Astrocyte of the hippocampus (primary cell): Measurements from ENCODE around the gene TSNAXIP1.

ENCODE experiments used
- DNase-seq: peaks from one replicate; pipeline ENCODE4 v3.0.0; 2011; ENCODE audit warnings: low read depth, low spot score

Gene TSNAXIP1

DNA sequence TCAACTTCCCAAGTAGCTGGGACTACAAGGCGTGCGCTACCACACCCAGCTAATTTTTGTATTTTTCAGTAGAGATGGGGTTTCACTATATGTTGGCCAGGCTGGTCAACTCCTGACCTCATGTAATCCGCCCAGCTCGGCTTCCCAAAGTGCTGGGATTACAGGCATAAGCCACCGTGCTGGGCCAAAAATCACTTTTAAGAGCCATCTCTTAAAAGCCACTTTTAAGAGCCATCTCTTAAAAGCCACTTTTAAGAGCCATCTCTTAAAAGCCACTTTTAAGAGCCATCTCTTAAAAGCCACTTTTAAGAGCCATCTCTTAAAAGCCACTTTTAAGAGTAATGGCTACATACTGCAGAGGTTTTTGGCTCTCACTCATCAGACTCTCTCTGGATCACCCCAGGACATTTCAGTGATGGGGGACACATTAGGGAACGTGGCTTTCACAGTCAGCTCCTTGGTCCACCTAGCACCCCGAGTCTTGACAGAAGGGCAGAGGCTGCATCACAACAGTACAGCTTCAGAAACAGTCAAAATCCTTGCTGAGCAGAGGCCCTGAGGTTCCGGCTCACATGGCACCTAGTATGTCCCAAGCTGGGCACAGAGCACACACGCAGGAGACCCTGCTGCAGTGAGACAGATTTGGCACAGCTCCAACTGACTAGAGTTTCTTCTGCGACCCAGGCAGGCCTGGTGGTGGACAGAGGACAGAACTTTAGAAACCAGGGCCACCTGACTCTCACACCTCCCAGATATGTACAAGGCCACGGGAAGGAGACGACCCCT lies 23.9 kb upstream of the TSNAXIP1 start:
- DNase-seq: no peak

DNA sequence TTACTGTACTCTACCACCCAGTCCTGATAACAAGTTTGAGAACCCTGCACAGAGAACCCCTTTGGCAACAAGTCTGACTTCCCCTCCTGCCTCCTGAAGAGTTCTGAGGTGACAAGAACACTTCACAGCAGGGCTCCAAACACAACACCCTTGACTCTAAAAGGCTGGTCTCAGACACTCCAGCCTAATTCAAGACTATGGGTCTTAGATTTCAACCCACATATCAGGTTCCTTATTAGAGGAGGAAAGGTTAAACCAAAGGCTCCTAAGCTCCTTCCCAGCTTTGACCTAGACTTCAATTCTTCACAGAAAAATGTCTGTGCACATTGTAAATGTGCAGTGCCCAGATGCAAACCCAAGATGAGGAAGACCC lies 23.4 kb upstream of the TSNAXIP1 start:
- DNase-seq: no peak

GRCh38 chr16:67786491-67786890 lies 20.2 kb upstream of the TSNAXIP1 start:
- DNase-seq: peak; percentile 13

GRCh38 chr16:67790071-67790470 lies 16.6 kb upstream of the TSNAXIP1 start:
- no peak for DNase-seq

DNA sequence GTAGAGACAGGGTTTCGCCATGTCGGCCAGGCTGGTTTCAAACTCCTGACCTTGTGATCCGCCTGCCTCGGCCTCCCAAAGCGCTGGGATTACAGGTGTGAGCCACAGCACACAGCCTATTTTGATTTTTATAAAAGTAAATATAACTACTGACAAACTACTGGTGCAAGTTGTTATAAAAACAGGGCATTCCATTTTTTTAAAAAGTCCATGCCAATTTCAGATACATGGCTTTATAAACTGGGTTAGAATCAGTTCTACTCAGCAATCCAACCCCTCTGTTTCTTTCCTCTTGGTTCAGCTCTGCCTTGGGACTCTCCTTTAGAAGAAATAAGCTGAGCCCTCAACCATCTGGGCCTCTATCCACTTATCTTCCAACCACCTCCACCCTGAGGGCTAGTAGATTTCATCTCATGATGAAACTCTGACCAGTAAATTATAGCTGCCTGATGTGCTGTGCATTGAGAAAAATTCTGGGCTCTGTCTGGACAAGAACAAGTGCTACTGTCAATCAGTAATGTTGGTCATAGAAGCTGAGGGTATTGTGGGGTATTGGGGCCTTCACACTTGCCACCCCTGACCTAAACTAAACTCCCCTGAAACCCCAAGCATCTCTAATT lies 10.5 kb upstream of the TSNAXIP1 start:
- DNase-seq: no peak

DNA sequence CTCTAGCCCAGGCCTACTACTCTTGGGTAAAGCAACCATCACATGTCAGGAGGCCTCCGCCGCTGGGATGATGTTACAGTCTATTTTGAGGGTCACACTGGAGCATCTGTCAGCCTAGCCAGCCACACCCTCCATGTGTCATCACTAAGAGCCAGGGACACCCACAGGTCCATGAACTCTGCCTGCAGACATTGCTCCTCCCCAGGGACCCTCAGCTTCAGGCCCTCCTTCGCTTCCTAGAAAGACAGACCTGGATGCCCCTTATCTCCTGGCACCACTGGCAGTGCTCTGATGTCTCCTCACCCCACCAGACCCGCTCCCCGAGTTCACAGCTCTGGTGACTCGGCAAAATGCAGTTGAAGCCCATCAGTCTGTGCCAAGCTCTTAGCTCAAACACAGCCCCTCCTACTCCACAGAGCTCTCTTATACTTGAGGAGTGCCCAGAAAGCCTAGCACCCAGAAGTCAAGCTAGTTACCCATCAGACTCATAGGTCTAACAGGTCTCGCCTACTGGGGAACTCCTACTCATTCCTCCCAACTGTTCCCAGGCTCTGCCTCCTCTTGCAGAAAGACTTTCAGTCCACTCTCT lies 6.3 kb upstream of the TSNAXIP1 start:
- no peak for DNase-seq

- DNase-seq: no peak
These were observed 5.4 kb upstream of the TSNAXIP1 start for GRCh38 chr16:67801241-67801640.

DNA sequence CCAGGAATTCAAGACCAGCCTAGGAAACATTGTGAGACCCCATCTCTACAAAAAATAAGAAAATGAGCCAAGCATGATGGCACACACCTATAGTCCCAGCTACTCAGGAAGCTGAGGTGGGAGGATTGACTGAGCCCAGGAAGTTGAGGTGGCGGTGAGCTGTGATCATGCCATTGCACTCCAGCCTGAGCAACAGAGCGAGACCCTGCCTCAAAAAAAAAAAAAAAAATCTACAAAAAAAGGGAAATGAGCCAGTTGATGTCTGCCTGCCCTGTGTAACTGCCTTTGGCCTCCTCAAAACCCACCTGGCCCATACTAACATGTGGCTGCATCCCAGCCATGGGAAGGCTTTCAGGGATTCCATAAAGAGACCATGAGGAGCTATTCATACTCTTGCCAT lies 4.8 kb upstream of the TSNAXIP1 start:
- no peak for DNase-seq

DNA sequence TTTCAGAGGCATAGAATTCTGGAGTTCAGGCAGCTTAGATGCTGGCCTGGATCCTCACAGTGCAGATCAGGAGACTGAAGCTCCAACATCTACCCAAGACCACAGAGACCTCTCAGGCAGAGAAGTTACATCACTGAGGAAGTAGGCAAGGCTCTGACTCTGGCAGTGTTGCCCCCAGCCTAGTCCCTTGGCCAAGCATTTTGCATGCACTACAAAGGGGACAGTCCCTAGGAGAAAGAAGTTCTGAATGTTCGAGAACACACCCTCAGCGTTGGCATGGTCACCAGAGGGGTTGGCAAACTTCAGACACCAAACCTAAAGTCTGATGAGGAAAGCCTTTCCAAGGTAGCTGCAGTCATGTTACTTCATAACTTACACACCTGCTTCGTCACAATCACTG lies 2.8 kb upstream of the TSNAXIP1 start:
- no peak for DNase-seq

DNA sequence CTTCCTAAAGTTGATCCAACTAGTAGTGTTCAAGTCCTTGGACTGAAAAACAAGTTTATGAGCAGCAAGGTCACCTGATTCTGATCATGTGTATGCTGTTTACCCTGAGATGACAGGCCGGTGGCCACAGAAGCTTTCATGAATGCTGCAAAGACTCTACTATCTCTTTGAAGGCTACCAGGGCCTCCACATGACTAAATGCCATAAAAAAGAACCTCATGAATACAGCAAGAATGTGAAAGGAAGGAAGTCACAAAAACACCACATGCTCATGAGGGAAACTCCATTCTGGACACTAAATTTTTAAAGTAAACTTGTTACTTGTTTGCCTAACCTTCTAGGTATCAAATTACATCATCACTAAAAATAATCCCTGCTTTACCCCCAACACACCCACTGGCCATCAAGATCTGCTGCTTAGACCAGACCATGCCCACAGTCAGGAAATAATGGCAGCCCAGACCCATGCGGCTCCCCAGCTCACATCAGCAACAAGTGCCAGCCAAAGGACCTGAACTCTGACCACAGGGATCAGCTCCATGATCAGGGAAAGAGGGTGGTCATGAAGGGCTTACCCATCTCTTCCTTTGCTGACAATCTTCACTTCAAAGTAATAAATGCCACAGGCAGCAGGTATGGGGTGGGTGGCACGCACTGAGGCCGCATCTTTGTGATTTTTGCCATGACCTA lies 1.7 kb upstream of the TSNAXIP1 start:
- DNase-seq: no peak

- DNase-seq: no peak
These were observed 816 bp upstream of the TSNAXIP1 start for GRCh38 chr16:67805718-67806427.

GRCh38 chr16:67807148-67807682 lies 526 bp downstream of the TSNAXIP1 start:
- no peak for DNase-seq

DNA sequence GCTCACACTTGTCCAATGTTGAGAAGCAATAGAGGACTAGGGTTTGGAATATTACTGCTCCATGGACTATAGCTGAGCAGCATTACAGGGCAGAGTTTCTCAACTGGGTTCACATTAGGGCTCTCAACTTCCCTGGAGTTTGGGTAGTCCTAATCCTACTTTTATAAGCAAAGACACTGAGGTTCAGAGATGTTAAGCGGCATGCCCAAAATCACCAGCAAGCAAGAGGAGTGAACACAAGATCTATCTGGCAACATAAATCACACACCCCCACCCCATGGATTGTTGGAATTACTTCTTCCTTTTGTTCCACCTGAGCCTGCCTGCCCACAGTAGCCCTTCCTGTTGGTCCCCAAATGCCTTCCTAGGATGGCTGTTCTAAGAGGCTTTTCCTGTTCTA lies 5.2 kb downstream of the TSNAXIP1 start:
- DNase-seq: no peak

DNA sequence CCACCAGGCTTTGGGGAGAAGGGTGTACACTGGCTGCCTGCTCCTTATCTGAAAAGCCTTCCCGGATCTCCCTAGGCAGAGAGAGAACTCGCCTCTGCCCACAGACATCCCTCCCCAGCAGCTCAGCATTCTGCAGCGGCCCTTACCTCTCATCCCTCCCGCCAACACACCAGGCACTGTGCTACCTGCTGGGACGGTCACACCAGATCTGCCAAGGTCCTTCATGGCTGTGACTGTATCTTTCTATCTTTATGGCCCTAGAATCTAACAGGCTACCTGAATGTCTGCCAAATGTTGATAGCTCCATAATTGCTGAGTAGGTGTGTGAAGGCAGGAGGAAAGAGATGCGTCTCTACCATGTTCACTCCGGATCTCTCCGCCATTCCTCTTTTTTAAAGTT lies 7.9 kb downstream of the TSNAXIP1 start:
- no peak for DNase-seq

GRCh38 chr16:67820608-67821259 lies 14.0 kb downstream of the TSNAXIP1 start:
- DNase-seq: no peak

- DNase-seq: no peak
These were observed 15.8 kb downstream of the TSNAXIP1 start for GRCh38 chr16:67822511-67822910.

GRCh38 chr16:67825119-67825518 lies 18.4 kb downstream of the TSNAXIP1 start:
- no peak for DNase-seq

DNA sequence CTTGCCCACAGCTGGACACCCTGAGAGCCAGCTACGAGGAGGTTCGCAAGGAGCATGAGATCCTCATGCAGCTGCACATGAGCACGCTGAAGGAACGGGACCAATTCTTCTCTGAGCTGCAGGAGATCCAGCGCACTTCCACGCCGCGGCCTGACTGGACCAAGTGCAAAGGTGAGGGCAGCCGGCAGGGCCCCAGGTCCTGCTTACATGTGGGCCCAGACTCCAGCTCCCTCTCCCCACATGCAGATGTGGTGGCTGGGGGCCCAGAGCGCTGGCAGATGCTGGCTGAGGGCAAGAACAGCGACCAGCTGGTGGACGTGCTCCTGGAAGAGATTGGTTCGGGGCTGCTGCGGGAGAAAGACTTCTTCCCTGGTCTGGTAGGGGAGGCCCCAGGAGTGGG lies 19.2 kb downstream of the TSNAXIP1 start:
- no peak for DNase-seq

GRCh38 chr16:67828651-67829050 lies 22.0 kb downstream of the TSNAXIP1 start:
- DNase-seq: no peak

DNA sequence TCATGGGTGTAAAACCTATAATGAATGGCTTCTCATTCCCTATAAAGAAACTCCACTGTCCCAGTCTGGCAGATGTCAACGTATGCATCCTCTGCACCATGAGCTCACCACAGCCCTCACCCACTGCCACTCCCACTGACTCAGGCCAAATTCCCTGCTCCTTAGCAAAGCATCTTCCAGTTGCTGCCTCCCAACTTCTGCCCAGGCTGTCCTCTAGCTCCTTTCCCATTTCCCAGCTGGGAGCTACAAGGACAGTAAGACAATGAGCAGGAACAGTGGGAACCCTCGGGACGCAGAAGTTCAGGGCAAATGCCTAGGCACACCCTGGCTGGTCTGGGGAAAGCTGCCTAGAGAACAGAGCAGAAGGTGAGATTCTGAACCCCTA lies 26.3 kb downstream of the TSNAXIP1 start:
- peak; percentile 50 for DNase-seq
